PC-9 (cell line): Measurements from ENCODE around the gene RAE1. TPM values are rescaled to one million over a fixed set of nuclear protein-coding genes. Genes with fewer than 3 reads are reported as not detected.
A peak's percentile ranks its signal among the peaks of the same experiment; 100 is the strongest.

Experiments used
- Bru-seq: library from RNA; stranded (reverse); fragments of 400-500 nt; gene quantifications from one replicate; lab custom pipeline; 2021; lab: Mats Ljungman, UMichigan
- BruChase-seq, 2 experiments: library from RNA; stranded (reverse); fragments of 400-500 nt; gene quantifications; one replicate each; lab custom pipeline; 2021; lab: Mats Ljungman, UMichigan
- BruUV-seq: library from RNA; stranded (reverse); fragments of 400-500 nt; replicated peaks from 2 replicates; lab custom pipeline; 2021; lab: Mats Ljungman, UMichigan
- CTCF ChIA-PET: fragments of 300-600 bp; sonication (Branson Sonifier 250); formaldehyde crosslinking; loops from one replicate; lab custom pipeline; 2022; ENCODE audit warnings: antibody characterized with exemption; lab: Charles Lee
- POLR2A ChIA-PET: fragments of 300-600 bp; sonication (Branson Sonifier 250); formaldehyde crosslinking; loops from one replicate; lab custom pipeline; 2022; ENCODE audit warnings: antibody characterized with exemption; ENCODE audit not compliant: unreplicated experiment; lab: Charles Lee
- DNase-seq, 2 experiments: peaks; one replicate each; pipeline versions ENCODE4 v3.0.0 to v3.0.0-alpha.2; 2015 to 2022; ENCODE audit warnings: mixed read lengths in 1 of 2
- H2AFZ ChIP-seq: fragments of 200-600 bp; sonication (generic); 2 replicates; pipeline ENCODE4 v1.8.1; 2017; ENCODE audit warnings: antibody characterized with exemption
- H3F3A ChIP-seq: fragments of 200-600 bp; sonication (generic); 2 replicates; pipeline ENCODE4 v1.8.1; 2017; ENCODE audit warnings: antibody characterized with exemption, mild to moderate bottlenecking, low read depth; ENCODE audit not compliant: insufficient read depth
- H3K27ac ChIP-seq: fragments of 200-600 bp; sonication (generic); 2 replicates; pipeline ENCODE4 v1.6.1; 2016; ENCODE audit warnings: mixed run types
- H3K27me3 ChIP-seq: fragments of 200-600 bp; sonication (generic); 2 replicates; pipeline ENCODE4 v1.6.1; 2016; ENCODE audit warnings: low read depth, mixed run types; ENCODE audit not compliant: insufficient read depth
- H3K36me3 ChIP-seq: fragments of 200-600 bp; sonication (generic); 2 replicates; pipeline ENCODE4 v1.6.1; 2016; ENCODE audit warnings: low read depth, mixed run types
- H3K4me1 ChIP-seq: fragments of 200-600 bp; sonication (generic); replicated peaks from 2 replicates; pipeline ENCODE4 v1.6.1; 2016; ENCODE audit warnings: mixed run types; ENCODE audit not compliant: insufficient read depth
- H3K4me2 ChIP-seq: fragments of 200-600 bp; sonication (generic); 2 replicates; pipeline ENCODE4 v1.6.1; 2017; ENCODE audit warnings: mixed run types
- H3K4me3 ChIP-seq: fragments of 200-600 bp; sonication (generic); 2 replicates; pipeline ENCODE4 v1.6.1; 2016; ENCODE audit warnings: mixed run types
- H3K79me2 ChIP-seq: fragments of 200-600 bp; sonication (generic); 2 replicates; pipeline ENCODE4 v1.6.1; 2017; ENCODE audit warnings: low read depth, mixed run types
- H3K9me2 ChIP-seq: fragments of 200-600 bp; sonication (generic); 2 replicates; pipeline ENCODE4 v1.8.1; 2017; ENCODE audit warnings: mild to moderate bottlenecking; ENCODE audit not compliant: insufficient read depth
- H3K9me3 ChIP-seq: fragments of 200-600 bp; sonication (generic); 2 replicates; pipeline ENCODE4 v1.8.1; 2016; ENCODE audit warnings: low read depth; ENCODE audit not compliant: insufficient read depth
- H4K20me1 ChIP-seq: fragments of 200-600 bp; sonication (generic); 2 replicates; pipeline ENCODE4 v1.8.1; 2017; ENCODE audit not compliant: insufficient read depth
- EZH2 ChIP-seq: fragments of 200-600 bp; sonication (generic); IDR thresholded peaks from 2 replicates; pipeline ENCODE4 v1.8.0; 2017; ENCODE audit warnings: antibody characterized with exemption, low read depth
- intact Hi-C: fragments of 100-400 bp; cut with micrococcal nuclease; formaldehyde crosslinking; loops from one replicate; pipeline ENCODE4 v1.10.0; 2022; ENCODE audit not compliant: unreplicated experiment
- long read RNA-seq: library from polyadenylated mRNA; stranded (forward); transcript quantifications from one replicate; pipeline ENCODE4 v2.0.0, GENCODE V29; 2022
- total RNA-seq: library from RNA; stranded (reverse); gene quantifications from 2 replicates; pipeline ENCODE4 v1.2.3, GENCODE V29; 2021
- TF ChIP-seq, protein P1 (sequence below): fragments of 200-600 bp; sonication (generic); conservative IDR thresholded peaks from 2 replicates; pipeline ENCODE4 v1.6.1; 2017; ENCODE audit warnings: mixed run types, antibody characterized with exemption, mild to moderate bottlenecking, moderate library complexity

Gene RAE1, protein sequence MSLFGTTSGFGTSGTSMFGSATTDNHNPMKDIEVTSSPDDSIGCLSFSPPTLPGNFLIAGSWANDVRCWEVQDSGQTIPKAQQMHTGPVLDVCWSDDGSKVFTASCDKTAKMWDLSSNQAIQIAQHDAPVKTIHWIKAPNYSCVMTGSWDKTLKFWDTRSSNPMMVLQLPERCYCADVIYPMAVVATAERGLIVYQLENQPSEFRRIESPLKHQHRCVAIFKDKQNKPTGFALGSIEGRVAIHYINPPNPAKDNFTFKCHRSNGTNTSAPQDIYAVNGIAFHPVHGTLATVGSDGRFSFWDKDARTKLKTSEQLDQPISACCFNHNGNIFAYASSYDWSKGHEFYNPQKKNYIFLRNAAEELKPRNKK
- 26.1 and 38.4 TPM in 2 replicates for total RNA-seq
- percentile 89 among the genes with signal in this experiment for Bru-seq, nascent RNA
- percentile 83 among the genes with signal in this experiment for BruChase-seq, experiment 1, labeled RNA remaining after a 2-hour chase
- percentile 87 among the genes with signal in this experiment for BruChase-seq, experiment 2, labeled RNA remaining after a 6-hour chase
- long read RNA-seq, transcript RAE1-203 (12 exons, 2,639 nt) = major isoform, 143 of 157 reads
- long read RNA-seq, partial matches to known transcripts = 4 of 157 reads
- long read RNA-seq, other reads (novel, unspliced or antisense) = 7 of 157 reads

DNA sequence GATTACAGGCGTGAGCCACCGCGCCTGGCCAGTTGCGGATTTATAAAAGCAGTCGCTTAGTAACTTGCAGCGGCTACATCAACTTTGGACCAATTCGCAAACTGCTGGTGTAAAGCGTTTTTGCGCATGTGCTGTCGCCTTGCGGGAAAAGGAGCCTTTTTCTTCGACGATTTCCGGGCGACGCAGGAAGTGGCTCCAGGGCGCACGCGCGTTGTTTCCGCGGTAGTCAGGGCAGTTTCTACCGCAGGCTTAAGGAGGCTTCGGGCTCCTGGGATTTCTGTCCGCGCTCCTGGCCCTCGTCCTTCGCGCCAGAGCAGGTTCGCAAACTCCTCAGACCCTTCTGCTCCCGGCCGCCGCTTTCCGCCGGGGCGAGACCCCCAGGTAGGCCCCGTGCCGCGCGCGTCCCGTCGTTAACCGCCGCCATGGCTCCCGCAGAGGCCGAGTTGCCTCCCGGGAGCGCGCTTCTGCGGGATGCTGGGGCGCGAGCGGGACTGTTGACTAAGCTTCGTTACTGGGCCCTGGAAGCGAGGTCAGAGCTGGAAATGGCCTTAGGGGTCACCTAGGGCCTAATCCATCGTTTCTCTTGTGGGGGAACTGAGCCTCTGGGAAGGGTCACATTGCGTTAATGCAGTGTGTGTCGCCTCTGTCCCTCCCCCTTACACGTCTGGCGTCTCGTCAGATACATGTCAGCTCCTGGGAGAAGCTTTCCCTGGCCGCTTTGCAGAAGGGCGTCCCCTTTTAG lies at the start of gene RAE1:
RAE1 (plus strand) TSS at position 214 of the 742 bp plus-strand sequence. CDS start 2,784 bp downstream, outside the sequence.
- Histone ChIP-seq H3K4me2 (peak within 1 kb of the TSS; percentile 100), H3K36me3 (peaks cover 22% of the 10 kb centered on the region), H3K9me2 (no peaks in the 10 kb centered on the region), H3K4me3 (peak within 1 kb of the TSS; percentile 87), H2AFZ (peak within 1 kb of the TSS; percentile 92), H3K27ac (peak within 1 kb of the TSS; percentile 70), H4K20me1 (peaks cover 22% of the 10 kb centered on the region), H3K27me3 (no peaks in the 10 kb centered on the region), H3K9me3 (no peaks in the 10 kb centered on the region), H3K79me2 (peaks cover 33% of the 10 kb centered on the region), H3K4me1 (peaks cover 11% of the 10 kb centered on the region), H3F3A (peaks cover 11% of the 10 kb centered on the region)
- CTCF ChIA-PET = no interaction called here
- POLR2A ChIA-PET = interaction anchor here (0.6 kb wide), 1 partner anchor 9 kb away, joined by 3 read pairs; no protein-coding TSS in a partner anchor
- intact Hi-C loops = no loop called here
- TSS peak; percentile 49 for BruUV-seq
- DNase-seq = peak; percentile 90 to 93
- no peak for TF ChIP-seq EZH2
- TF ChIP-seq, protein P1, sequence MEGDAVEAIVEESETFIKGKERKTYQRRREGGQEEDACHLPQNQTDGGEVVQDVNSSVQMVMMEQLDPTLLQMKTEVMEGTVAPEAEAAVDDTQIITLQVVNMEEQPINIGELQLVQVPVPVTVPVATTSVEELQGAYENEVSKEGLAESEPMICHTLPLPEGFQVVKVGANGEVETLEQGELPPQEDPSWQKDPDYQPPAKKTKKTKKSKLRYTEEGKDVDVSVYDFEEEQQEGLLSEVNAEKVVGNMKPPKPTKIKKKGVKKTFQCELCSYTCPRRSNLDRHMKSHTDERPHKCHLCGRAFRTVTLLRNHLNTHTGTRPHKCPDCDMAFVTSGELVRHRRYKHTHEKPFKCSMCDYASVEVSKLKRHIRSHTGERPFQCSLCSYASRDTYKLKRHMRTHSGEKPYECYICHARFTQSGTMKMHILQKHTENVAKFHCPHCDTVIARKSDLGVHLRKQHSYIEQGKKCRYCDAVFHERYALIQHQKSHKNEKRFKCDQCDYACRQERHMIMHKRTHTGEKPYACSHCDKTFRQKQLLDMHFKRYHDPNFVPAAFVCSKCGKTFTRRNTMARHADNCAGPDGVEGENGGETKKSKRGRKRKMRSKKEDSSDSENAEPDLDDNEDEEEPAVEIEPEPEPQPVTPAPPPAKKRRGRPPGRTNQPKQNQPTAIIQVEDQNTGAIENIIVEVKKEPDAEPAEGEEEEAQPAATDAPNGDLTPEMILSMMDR = no peak

DNA sequence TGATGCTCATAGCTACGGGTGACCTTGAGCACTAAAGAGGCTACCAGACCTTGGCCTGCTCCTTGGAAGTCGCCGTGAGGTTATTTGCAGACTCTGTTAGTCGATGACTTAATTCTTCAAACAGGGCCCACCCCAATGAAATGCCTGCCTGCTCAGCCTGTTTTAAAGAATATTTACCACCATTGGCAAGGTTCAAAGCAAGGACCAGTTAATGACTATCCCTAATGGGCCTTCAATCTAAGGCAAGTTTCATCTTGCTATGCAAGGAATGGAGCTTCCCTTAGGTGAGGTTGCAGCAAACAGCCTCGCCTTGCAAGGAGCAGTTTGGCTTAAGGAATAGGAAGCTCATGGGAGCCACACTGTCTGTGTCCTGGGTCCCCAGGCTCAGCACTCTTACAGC lies 44.3 kb upstream of the RAE1 start:
- Histone ChIP-seq H2AFZ (no peak overlapping the region), H3K9me3 (no peaks in the 10 kb centered on the region), H3K4me2 (no peak overlapping the region), H3K9me2 (no peaks in the 10 kb centered on the region), H3K4me1 (peaks cover 34% of the 10 kb centered on the region), H3K27me3 (no peaks in the 10 kb centered on the region), H3K79me2 (no peaks in the 10 kb centered on the region), H3F3A (0 out of 2 replicates have a peak, but pooled peaks cover 4% of the 10 kb centered on the region), H4K20me1 (no peaks in the 10 kb centered on the region), H3K27ac (no peak overlapping the region), H3K36me3 (no peaks in the 10 kb centered on the region), H3K4me3 (no peak overlapping the region)
- no peak for TF ChIP-seq EZH2
- TF ChIP-seq, protein P1 = no peak
- ChIA-PET POLR2A (no interaction called here), CTCF (no interaction called here)
- peak in 1 of 2 experiments; percentile 48 for DNase-seq
- BruUV-seq = no TSS peak
- intact Hi-C loops = no loop called here
